GM18870 (cell line): ENCODE data around the gene CACNA1C.
"Not testable (repeated sequence)": the region's sequence is repeated elsewhere in the genome, so short reads cannot be mapped to it uniquely, and the experiment has no call there.

Experiments used
- ATAC-seq: cut with Tn5 transposase; IDR thresholded peaks from one replicate; pipeline ENCODE4 v1.9.1; 2021; ENCODE audit warnings: moderate library complexity; ENCODE audit not compliant: unreplicated experiment

Gene CACNA1C

DNA sequence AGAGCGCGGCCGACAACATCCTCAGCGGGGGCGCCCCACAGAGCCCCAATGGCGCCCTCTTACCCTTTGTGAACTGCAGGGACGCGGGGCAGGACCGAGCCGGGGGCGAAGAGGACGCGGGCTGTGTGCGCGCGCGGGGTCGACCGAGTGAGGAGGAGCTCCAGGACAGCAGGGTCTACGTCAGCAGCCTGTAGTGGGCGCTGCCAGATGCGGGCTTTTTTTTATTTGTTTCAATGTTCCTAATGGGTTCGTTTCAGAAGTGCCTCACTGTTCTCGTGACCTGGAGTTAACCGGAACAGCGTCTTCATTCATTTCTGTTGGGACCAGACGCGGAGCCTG lies 638.2 kb downstream of the CACNA1C start:
- no peak for ATAC-seq

DNA sequence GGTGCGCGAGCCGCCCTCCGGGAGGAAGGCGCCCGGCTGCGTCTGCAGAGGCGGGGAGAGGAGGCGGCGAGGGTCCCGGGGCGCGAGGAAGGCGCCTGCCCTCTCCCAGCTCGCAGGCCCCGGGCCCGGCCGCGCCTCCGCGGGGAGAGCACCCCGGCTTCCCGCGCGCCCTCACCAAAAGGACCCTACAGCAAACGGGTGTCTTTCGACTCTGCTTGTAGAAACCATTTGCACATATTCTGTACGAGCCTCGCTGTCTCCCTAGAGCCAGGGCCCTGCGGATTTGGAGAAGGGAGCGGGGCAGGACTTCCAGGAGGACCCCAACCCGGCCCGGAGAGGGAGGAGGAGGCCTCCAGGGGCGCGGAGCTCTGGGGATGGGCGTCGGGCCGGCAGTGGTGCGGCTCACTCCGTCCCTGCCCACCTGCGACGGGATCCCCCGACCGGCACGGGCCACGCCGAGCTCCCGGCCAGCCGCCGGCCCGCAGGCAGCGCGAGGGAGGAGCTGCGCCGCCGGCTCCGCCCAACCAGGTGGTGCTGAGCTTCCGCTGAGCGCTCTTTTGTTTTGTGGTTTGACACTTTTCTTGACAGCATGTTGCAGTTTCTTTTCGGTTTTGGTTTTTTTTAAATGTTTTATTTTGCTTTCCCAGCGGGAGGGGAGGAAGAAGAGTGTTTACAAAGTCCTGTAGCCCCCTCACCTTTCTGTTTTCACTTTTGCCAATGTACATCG lies 638.7 kb downstream of the CACNA1C start:
- ATAC-seq = no peak

DNA sequence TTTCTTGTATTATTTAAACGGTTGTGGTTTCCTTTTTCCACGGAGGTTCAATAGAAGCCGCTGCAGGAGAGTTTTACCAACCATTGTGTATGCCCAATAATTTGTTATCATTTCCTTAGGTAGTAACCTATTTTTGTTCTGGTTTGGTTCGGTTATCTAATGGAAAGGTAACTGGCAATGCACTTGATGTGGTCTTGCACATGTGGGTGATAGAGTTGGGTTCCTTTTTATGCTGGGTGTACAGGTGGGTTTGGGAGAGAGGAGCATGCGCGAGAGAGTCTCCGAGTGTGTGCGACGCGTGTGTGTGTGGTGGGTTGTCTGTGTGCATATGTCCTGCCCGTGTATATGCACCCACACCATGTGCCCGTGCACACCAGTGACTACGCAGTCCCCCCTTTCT lies 639.3 kb downstream of the CACNA1C start:
- ATAC-seq = no peak

DNA sequence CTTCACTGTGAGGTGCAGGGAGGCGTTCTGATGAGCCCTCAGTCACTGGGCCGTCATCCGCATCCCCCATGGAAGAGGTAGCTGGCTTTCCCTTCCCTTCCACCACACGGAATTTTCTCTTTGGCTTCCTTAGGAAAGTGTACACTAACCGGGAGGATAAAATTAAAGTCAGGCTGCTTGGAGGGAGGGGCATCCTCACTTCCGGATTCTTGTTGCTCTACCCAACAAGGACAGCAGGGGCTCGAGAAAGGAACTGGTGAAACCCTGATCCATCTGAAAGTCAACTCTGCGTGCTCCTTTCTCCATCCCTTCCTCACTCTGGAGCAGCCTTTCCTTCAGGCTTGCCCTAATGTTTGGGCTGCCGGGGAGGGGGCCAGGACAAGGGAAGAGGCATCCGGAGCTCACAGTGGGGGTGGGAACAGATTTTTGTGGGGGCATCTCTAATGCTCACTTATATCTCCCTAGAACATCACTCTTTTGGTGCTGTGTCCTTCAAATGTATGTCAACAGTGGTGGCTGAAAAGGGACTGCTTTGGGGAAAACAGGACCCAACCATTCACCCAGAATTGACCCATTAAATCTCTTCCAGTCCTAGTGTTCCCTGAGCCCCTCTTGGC lies 640.6 kb downstream of the CACNA1C start:
- no peak for ATAC-seq

DNA sequence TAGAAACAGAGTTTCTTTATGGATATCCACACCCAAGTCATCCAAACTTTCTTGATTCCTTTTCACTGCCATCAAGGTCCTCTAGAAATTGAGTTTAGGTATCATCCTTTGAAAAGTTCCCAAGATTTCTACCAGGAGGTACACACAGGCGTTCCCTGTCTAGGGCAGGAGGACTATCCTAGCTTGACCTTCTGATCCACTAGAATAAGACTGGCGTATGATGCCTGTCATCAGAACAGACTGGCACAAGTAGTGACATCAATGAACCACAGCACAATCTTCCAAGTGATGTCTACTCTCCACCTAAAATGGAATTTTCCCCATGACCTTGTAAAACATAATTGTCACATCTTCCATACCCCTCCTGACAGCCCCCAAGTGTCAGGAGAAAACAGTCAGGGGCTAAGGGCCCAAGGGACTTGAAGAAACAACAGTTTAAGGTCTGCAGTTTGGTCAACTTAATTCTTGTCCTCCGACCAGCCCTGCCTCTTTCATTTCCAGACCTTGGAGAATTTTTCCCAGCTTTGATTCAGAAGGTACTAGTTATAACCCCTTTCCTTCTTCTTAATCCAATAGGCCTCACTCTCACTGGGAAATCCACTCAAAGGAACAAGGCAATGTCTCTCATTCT lies 641.3 kb downstream of the CACNA1C start:
- ATAC-seq = no peak

DNA sequence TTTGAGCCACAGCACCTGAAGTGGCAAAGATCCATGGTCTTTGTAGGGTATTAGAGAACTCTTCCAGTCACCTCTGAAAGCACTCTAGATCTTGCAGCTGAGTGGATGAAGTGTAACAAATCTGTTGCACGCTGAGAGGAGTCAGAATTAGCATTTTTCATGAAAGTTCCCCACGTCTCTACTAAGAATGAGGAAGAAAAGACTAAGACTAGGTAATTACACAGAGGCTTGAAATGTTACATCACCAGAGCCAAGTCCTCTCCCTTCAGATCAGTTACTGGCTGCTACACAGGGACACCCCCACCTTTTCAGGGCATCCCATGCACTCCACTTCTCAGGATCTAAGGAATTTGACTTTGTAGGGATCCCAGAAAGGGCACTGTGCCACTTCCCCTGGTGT lies 643.3 kb downstream of the CACNA1C start:
- ATAC-seq = no peak

DNA sequence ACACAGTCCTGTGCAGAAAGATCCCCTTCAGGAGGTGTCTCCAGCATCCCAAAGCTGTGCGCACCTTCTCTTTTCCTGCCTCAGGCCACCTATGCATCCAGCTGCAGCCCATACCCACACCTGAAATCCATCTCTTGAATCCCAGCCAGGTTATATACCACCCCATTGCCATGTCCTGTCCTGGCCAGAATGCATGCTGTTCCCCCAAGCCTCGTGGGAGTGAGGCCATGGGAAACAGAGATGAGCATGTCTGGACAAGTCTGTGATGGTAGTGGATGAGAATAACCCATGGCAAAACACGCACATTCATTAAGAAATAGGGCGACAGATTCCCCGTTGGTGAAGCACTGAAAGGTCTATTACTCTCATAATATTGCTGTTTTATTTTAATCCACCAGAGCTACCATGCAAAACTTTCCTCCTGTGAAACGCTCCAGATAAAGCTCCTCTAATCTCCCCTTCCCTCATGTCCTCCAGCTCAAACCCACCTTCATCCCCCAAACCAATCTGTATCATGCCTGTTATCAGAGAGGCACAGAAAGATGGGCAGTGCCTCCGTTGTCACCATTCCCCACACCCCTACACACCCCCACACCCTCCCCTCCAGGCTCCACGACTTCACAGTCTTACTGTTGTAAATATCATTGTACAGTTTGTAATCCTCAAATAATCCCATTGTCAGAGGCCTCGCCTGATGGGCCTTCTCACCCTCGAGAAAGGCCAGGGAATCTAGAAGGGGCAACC lies 644.4 kb downstream of the CACNA1C start:
- ATAC-seq = no peak

DNA sequence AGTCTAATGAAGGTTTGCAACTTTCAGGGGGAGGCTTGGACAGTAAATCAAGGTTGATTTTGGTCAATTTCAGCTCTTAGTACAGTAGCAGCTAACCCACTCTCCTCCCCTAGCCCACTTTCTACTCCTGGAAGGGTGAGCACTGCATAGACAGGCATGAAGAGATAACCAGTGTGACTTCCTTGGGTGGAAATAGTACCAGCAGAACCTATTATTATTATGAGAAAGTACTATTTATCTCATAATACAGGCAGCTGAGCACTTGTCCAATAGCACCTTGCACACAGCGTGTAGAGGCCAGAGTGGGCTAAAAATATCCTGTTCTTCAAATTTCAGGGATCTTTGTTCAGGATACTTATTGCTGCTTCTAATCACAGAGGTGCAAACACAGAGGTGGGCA lies 645.8 kb downstream of the CACNA1C start:
- no peak for ATAC-seq

DNA sequence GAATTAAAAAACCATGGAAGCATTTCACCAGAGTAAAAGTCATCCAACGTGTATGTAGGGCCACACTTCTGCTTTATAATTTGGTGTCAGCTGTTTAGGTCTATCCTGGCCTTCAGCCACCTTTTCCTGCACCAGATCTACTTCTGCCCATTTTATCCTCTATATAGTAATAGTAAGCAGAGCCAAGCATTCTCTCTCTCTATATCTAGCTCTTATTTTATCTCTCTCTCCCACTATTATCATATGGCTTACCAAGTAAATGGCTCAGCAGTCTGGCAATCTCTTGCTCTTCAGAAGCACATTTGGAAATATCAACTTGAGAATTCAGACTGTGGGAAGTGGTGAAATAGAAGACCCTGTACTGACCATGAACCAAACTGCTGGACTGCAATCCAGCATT lies 657.9 kb downstream of the CACNA1C start:
- no peak for ATAC-seq

DNA sequence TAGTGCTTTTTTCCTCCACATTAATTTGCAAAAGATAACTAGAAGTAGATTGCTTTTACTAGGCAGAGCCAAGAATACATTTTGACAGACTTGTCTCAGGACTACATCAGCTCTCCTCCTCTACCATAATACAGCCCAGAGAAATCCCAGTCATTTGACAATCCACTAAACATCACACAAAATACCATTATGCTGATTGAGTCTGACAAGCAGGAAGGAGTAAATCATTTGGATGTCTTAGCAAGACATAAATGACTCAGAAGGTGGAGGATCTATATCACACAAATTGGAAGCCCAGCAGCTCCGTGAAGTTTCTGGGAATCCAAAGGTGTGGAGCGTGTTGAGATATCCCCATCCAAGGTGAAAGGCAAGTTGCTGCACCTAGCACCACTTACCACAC lies 666.6 kb downstream of the CACNA1C start:
- no peak for ATAC-seq

DNA sequence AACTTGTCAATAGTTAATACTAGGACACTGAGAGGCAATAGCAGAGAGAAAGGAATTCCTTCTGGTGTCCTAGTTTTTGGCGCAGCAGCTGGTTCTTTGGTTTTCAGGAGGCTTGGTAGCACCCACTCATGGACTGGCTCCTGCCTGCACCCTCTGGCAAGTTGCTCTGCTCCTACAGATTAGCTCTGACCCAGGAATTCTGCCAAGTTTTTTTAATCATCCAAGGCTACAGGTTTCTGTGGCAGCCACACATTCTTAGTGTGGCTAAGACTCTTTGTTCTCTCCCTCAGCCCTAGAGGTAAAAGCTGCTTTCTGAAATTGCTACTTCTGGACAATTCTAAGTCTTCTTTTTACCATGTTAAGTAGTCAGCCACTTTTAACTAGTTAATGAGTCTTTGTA lies 670.0 kb downstream of the CACNA1C start:
- no peak for ATAC-seq

DNA sequence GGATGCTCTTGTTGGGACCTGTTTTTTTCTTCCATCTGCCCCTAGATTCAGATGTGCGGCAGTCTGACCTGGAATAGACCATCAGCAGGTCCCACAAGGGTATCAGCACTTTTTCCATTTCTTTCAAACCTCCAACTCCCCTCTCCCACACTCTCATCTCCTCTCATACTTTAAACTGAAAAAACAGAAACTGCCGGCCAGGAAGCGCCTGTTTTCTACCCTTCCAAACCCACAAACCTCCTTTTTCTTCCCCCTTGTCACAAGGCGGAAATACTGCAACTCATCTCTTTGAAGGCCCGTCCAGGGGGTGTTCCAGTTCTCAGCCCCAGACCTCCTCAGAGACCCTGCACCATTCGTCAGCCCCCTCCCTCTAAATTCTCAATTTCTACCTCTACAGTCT lies 679.5 kb downstream of the CACNA1C start:
- no peak for ATAC-seq

DNA sequence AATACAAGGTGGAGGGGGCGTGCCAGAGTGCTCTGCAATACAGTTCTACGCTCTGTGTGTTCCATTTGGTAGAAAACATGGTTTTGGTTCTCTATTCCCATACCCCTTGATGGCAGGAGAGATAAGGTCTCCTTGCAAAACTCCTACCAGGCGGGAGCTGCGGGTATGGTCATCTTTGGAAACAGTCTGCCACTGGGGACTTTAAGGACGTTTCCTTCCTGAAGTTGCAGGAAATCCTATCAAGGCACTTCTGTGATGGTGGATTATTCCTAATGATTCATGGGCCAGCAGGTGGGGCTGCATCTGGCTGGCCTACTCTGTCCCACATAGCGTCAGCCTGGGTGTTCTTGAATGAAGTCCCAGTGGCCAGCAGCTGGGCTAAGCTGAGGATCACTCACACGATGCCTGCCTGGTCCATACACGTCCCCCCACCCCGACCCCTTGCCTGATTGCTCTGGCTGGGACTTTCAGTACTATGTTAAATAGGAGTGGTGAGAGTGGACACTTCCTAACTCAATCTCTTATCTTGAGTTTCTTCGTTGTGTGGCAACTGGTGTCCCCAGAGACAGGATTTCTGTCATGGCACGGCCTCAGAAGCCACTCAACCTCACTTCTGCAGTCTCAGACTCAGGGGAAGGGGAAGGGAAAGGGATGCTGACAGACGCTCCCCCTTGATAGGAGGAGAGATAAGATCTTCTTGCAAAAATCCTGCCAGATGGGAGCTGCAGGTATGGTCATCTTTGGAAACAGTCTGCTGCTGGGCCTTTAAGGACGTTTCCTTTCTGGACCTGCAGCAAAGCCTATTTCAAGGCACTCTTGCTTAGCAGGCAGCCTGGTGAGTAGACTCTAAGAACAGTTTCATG lies 680.9 kb downstream of the CACNA1C start:
- no peak for ATAC-seq

DNA sequence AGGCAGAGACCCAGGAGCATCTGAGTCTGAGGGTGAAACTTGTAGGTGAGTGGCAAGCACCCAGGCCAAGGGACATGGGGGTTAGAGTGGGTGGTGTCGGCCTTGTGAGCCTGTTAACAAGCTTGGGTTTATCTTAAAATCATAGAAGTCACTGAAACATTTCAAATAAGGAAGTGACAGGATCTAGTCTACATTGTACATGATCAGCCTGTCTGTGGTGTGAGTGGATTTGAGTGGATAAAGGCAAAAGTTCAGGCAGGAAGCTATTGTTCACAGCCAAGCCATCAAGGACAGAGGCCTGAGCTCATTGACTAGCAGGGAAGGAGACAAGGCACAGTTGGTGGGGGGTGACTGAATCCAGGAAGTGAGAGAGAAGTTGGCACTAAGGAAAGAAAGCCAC lies 682.6 kb downstream of the CACNA1C start:
- ATAC-seq = no peak

DNA sequence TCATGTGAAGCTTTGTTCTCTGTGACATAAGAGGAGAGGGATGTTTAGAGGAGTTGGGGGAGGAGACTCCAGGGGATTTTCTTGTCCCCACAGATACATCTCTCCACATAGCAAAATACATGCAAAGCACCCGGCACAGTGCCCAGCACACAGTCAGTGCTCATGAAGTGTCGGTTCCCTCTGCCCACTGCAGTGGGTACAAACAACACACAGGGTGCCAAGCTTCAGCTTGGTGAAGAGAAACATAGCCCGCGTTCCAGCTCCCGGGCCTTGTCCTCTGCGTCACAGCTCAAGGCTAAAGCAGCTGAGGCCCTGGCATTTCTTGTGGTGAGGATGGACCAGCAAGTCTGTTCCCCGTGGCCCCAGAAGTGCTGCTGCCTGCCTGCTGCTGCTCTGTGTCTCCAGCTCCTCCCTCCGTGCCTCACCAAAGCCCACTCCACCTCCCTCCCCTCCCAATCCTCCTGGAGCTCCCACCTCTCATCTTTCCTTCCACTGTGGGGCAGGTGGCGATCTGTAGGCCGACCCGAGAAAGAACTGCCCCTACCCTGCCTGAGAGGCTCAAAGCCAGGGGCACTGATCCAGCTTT lies 685.0 kb downstream of the CACNA1C start:
- ATAC-seq = no peak

DNA sequence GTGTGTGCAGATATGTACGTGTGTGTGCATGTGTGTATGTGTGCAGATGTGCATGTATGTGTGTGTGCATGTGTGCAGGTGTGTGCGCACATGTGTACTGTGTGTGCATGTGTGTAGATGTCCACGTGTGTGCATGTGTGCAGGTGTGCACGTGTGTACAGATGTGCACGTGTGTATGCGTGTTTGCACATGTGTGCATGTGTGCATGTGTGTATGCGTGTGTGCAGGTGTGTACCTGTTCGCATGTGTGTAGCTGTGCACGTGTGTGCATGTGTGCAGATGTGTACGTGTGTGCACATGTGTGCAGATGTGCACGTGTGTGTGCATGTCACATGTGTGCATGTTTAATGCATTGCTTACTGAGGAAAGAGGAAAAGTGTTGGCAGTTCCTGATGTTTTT lies 686.3 kb downstream of the CACNA1C start:
- no peak for ATAC-seq

DNA sequence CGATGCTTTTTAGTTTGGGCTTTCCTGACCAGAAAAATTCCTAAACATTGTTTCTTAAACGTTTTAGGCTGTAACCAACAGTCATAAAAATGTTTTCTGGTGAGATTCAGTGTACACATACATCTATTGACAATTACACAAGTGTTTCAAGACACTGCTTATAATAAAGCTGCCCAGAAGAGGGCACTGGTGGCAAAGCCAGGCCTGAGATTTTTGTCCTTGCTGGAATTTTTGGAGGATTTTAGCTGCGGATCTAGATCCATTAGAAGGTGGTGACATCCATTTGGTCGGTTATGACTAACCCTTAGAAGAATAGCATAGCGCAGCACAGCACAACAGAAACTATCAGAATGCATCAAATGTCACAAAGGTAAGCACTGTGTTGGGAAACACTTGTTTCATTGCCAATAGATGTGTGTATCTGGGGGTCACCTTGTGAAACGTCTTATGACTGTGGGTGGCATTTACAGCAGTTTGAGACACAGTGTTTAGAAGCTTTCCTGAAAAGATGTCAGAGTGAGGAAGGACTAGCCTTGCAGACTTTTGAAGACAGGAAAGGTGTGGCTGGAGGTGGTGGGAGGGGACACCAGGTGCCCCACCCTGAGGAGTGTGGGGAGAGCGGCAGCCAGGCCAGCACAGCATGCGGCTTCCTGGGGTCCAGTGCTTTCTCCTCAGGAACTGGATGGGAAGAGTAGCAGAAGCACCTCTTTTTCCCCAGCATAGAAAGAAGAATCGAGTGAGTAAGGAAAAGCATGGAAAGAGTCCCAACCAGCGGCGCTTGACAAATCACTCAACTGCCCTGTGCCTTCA lies 687.2 kb downstream of the CACNA1C start:
- ATAC-seq = no peak

DNA sequence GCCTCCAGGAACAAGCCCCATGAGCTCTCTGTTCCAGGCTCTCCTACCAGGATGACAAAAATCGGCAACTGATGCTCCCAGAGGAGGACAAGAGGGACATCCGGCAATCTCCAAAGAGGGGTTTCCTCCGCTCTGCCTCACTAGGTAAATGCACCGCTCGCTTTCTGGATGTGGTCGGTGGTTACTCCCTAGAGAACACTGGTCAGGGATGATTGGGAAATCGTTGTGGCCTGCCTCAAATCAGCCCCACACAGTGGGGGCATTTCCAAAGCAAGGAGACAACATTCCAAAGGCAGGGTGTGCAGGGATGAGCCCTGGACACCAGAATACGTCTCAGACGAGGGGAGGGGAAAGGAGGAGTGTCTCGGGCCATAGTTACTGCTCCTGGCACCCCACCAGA lies 689.2 kb downstream of the CACNA1C start:
- ATAC-seq = not testable (repeated sequence)

DNA sequence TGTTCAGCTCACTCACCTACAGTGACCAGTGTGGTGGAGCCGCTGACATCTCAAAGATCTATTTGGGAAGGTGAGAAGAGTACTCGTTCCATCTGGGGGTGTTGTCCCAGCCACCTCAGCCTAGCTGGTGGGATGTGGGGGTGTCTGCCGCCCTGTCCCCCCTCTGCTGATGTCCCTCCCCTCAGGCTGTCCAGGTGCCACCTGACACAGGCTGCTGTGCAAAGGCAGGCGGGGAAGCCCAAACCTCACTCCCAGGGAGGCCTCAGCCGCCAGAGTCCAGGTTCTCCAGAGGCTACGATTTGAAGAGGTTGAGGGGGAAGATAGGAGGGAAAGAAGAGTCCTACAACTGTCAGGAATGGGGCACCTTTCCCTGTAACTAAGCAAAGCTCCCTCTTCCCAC lies 690.7 kb downstream of the CACNA1C start:
- ATAC-seq = no peak

DNA sequence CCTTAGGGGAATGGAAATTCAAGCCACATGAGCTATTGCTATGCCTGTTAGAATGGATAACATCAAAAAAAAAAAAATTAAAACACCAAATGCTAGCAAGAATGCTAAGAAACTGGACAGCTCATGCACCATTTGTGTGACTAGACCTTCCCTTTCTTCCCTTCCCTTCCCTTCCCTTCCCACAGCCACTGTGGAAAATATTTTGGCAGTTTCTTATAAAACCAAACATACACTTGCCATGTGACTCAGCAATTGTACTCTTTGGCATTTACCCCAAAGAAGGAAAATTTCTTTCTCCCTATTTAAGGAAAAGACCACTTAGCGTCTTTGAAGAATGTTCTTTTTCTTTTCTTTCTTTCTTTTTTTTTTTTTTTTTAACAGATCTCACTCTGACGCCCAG lies 692.9 kb downstream of the CACNA1C start:
- ATAC-seq = no peak
